ENCODE data around the gene SMIM45.
"Not testable (repeated sequence)": the region's sequence is repeated elsewhere in the genome, so short reads cannot be mapped to it uniquely, and the experiment has no call there.

The SMIM45 gene

DNA sequence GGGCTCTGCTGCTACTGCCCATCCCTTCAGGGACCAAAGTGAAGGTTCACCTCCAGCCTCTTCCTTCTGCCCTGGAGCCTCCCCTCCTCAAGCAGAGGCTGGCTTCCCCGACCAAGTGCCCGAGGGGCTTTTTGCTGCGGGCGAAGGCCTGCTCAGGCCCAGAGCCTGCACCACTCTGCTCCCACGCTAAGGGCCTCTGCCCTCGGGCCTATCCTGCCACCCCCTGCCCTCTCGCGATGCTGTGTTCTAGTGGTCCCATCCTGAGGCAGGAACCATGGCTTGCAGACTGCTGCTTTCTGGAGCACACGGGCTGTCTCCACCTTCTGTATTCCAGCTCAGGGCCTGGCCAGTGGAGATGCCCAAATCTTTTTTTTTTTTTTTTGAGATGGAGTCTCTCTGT is 16.4 kb upstream of the SMIM45 start:
- DNase-seq, result no peak

DNA sequence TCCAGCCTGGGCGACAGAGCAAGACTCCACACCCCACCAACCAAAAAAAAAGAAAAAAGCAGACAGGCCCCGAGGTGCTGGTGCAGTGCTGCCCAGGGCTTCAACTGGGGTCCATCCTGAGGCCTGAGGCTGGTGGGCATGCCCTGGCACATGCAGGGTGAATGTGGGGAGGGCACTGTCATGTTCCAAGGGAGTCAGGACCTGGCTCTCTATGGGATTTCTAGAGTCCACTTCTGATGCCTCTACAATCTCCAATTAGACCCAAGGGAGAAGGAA is 15.1 kb upstream of the SMIM45 start:
- DNase-seq, result no peak

DNA sequence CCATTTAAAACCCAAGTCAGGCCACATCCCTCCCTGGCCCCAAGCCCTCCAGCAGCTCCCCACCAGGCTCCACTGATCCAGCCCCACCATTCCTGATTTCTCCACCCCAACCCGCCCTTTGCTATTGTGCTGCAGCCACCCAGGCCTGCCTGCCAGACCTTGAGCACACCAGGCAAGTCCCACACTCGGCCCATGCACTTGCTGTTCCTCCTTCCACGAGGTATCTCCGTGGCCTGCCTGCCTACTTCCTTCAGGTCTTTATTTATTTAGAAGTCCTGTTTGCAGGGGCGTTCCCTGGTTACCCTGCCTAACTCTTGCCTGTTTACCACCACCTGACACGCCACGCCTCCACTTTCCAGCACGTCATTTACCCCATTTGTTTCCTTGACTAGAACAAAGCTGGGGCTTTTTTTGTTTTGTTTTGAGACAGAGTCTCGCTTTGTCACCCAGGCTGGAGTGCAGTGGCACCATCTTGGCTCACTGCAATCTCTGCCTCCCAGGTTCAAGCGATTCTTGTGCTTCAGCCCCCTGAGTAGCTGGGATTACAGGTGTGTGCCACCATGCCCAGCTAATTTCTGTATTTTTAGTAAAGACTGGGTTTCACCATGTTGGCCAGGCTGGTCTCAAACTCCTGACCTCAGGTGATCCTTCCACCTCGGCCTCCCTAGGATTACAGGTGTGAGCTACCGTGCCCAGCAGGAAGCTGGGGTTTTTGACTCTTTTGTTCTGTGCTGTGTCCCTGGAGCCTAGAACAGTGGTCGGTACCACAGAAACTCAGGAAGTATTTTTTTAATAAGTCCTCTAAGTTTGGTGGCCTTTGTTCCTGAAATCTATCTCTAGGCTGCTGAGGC is 11.7 kb upstream of the SMIM45 start:
- peak; percentile 15 for DNase-seq

DNA sequence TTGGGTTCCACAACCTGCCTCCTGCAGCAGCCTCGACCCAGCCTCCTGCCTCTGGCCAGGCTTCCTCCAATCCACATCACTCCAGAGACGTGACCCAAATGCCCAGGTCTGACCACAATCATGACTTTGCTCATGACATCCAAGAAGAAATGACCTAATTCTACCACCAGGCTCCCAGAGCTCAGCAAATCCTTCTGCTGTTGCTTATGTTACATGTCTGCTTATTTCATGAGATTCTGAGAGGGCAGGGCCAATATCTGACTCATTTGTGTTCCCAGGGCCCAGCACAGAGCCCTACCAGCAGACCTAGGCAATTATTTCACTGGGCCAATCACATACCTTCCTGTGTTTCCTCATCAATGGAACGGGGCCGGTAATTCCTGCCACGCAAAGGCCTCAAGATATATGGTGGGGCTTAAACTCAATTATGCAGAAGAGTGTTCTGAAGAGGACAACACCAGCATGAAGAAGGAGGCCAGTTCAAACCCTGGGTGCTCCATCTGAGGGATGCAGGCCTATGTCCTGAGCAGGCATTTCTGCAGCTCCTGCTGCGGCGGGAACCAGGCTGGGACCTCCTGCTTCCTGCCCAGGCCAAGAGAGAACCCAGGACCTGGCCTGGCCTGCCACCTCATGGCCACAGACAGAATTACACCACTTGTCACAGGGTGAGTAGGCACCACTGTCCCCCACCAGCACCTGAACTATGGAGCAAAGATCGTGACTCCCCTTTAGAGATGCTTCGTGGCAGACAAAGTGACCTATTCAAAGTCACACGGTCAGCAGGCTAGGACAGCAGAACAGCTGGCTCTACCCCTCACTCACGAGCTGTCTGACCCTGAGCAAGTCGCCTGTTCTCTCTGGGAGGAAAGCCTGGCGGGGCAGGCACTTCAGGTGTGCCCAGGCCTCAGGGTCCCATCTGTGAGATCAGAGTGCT is 10.9 kb upstream of the SMIM45 start:
- peak; percentile 70 for DNase-seq

DNA sequence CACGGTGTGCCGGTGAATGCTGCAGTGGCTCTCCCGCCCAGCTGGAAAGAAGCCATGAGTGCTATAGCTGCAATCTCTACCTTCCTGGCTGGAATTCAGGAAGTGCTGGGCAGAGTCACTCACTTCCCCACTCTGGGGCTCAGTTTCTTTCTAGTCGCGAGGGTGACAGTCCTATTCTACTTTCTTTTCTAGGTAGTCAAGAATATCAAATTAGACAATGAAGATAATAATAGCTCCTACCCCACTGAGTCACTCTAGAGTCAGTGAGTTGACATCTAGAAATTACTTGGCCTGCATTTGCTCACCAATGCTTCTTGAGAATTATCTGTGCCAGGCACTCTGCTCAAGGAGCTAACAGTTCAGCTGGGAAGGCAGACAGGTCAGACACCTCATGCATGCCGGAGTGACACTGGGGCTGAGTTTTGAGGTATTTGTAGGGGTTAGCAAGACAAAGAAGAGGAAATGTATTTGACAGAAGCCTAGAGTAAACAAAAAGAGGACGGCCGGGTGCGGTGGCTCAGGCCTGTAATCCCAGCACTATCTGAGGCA is 8.2 kb upstream of the SMIM45 start:
- no peak for DNase-seq

DNA sequence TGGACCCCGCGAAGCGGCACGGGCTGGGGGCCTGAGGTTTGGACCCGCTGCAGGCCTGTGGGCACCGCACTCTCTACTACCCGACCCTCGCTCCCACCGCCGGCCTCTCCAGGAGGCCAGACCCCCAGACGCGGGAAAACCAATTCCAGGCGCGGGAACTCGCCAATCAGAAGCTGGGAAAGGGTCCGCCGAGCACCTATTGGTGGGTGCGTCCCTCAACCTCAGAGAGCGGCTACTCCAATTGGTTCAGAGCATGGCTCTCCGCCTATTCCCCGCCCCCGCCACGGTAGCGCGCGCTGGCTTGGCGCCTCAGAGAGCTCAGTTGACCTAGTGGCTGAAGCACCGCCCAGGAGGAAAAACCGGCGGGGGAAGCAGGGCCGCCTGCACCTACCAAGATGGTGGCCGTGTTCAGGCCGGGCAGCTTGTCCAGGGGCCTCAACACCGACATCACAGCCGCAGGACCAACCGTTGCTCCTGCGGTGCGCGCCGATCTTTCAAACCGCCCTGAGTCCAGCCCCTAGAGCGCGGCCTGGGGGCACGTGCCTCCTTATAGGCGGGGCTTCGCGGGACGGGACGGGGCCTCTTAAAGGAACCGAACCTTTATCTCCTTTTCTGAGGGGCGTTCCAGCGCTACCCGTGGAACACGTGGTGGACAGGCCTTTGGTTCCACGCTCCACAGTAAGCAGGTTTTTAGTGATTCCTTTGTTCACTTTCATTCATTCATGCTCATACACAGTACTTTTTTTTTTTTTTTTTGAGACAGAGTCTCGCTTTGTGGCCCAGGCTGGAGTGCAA is 5.1 kb upstream of the SMIM45 start, which contains the start of gene CENPM:
Gene CENPM, minus strand, starts transcription at position 524 of the 795 bp plus-strand sequence. Its CDS starts 76 bp downstream, at position 448.
- peak; percentile 98 for DNase-seq

DNA sequence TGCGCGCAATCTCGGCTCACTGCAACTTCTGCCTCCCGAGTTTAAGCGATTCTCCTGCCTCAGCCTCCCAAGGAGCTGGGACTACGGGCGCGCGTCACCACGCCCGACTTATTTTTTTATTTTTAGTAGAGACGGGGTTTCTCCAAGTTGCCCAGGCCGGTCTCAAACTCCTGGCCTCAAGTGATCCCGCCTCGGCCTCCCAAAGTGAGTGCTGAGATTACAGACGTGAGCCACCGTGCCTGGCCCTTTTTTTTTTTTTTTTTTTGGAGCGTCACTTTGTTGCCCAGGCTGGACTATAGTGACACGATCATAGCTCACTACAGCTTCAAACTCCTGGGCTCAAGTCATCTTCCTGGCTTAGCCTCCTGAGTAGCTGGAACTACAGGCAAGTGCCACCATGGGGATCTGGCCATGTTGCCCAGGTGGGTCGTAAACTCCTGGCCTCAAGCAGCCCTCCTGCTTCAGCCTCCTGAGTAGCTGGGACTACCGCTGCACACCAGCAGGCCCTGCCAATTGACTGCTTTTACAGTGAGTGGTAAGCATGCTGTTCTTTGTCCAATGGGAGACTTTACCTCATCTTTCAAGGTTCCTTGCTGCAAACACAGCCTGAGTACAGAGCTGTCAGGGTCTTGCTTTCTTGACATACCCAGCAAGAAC is 4.4 kb upstream of the SMIM45 start:
- DNase-seq, result no peak

DNA sequence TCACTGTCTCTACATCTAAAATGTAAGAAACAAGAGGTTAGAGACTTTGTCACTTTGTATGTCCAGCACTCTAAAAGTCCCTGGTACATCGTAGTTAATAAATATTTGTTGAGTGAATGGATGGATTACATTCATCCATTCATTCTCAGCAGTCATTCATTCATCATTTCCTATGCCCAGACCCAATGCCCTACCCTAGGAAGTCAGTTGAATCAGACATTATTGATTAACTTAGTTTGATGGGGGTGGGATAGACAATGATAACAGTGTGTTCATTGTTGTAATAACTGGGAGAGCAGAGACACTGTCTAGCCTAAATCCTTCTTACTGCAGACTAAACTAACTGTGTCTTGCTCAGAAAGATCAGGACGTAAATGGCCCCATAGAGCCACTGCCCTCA is 3.8 kb upstream of the SMIM45 start:
- no peak for DNase-seq

DNA sequence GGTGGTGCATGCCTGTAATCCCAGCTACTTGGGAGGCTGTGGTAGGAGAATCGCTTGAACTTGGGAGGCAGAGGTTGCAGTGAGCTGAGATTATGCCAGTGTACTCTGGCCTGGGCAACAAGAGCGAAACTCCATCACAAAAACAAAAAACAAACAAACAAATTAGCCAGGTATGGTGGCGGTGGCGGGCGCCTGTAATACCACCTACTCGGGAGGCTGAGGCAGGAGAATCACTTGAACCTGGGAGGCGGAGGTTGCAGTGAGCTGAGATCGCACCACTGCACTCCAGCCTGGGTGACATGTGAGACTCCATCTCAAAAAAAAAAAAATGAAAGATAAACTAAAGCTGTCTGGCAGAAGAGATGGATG is 3.0 kb upstream of the SMIM45 start:
- DNase-seq, result not testable (repeated sequence)

DNA sequence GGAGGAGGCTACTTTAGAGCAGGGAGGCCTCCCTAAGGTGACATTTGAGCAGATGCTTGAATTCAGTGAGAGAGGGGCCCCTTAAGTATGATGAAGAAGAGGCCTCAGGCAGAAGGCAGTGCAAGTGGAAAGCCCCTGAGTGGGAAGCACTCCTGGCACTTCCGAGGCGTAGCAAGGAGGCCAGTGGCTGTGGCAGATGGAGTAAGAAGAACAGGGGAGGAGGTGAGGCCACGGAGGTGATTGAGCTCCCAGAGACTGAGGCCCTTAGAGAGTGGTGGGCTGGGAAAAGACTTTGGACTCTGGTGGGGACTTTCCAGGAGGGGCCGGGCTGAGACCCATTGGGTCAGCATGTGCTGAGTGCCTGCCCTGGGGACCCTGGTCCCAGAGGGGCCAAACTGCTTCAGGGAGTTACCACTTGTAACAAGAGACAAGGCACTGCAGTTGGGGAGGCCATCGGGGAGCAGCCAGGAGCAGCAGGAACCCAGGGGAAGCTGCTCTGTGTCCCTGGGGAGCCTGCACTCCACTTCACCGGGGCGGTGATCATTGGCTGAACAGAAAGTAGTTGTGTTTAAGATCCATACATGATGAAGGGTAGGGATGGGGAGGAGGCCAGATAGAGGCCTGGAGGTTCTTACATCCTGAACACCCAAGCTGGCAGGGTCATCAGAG is 2.5 kb upstream of the SMIM45 start:
- no peak for DNase-seq

DNA sequence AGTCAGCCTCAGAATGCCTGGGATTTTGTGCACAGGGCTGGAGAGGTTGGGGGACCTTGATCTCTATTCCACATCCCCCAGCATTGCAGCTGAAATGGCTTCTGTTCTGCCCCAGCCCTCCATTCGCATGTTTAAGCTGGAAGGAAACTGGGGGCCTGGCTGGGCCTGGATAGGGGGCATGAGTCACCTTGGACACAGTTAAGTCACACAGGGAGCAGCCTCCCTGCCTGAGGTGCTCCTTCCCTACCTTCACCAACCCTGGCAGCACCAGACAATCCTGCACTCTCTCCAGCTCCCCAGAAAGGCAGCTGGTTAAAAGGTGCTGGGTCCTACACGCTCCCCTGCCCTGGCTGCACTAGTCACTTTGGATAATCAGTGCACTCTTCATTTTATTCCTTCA is 763 bp downstream of the SMIM45 start:
- no peak for DNase-seq

DNA sequence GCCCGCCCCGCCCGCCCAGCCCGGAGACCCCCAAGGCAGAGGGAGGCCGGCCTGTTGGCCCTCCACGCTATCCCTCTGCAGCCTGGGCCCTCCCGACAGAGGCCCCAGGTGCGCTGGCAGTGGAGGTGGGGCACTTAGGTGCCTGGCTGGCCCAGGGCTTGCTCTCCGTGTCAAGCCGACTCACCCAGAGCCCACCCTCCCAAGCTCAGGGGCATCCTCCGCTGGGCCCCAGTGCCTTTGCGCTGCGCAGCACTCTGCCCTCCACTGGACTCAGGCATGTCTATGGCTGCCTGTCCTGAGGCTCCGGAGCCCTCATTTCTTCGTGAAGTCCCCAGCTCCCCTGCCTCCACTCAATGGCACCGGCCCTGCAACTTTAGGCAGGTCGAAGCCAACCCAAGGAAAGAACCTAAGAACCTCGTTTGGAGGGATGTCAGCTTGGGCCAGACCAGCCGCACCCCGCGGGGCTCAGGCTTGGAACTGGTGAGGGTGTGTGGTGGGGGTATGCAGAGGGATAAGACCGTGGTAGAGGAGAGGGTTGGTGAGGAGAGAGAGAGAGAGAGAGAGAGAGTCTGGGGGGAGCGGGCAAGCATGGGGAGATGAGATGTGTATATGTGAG is 6.1 kb downstream of the SMIM45 start:
- no peak for DNase-seq

DNA sequence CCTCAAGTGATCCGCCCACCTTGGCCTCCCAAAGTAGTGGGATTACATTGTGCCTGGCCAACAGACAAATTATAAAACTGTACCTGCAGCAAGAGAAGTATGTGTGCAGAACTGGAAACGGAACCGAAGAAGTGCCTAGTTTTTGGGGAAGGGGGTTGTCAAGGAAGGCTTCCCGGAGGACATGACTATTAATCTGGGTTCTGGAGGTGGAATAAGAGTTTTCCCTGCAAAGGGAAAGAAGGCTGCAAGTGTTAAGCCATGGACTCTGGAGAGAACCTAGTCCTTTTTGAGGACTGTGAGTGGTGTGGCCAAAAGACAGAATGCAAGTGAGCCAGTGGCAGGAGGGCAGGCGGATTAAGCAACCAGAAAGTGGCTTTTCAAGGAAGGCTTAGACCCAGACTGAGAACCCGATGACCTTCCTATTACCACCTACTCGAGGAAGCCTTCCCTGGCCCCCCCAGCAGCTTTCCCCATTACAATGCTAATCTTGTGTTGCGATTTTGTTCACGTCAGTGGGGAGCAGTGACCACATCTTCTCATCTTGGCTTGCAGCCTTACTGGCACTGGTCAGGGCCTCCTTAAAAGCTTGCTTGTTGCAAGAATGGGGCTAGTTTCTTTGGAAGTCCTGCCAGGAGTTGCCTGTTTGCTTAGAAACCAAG is 11.6 kb downstream of the SMIM45 start:
- DNase-seq, result peak; percentile 50

DNA sequence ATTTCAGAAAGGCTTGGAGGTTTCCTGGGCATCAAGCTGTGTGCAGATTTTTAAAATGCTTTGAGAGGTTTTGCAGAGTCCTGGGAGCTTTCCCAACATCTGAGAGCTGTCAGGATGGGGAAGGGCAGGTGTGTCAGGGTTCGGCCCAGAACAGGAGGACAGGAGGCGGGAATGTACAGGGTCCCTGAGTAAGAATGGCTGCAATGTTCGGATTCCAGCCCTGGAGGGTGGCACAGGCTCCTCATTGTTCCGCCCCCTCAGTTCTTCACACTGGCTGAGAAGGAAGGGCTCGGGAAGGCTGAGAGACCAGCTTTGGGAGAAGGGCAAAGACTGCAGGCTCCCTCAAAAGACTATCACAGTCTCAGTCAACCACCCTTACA is 12.2 kb downstream of the SMIM45 start:
- no peak for DNase-seq

DNA sequence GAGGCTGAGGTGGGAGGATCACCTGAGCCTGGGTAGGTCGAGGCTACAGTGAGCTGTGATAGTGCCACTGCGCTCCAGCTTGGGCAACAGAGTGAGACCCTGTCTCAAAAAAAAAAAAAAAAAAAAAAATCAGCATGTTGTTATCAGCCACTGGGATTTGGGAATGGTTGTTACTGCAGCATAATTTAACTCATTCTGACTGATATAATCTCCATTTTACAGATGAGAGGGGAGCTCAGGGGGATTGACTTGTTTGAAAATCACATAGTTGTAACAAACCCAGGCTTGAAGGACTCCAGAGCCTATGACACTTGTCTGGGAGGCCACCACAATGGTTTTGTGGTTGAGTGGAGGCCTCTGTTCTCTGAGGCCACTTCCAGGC is 14.3 kb downstream of the SMIM45 start:
- no peak for DNase-seq

DNA sequence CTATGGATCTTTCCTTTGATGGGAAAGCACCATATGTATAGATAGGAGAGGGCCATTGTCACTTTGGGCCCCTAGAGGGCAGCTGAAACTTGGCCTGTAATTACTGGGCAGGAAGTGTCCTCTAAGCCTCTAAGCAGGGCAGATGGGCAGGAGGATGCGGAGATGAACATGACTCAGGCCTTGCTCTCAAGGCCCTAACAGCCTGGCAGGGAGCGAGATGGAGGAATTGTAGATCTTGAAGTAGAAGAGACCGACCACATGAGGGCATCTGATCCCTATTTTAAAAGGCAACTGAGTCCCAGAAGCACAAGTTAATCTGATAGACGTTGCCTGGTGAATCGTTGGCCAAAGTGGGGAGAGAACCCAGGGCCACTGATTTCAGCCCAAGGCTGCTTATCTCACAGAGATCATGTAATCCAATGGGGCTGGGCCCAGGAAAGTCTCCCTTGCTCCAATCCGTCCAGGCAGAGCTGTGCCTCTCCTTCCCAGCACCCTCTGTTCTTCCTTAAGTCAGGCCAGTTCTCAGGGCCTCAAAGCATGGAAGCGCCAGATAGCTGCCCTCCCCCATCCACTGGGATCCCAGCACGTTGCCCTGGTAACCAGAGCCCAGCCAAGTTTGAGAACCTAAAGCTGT is 14.8 kb downstream of the SMIM45 start:
- peak; percentile 84 for DNase-seq

DNA sequence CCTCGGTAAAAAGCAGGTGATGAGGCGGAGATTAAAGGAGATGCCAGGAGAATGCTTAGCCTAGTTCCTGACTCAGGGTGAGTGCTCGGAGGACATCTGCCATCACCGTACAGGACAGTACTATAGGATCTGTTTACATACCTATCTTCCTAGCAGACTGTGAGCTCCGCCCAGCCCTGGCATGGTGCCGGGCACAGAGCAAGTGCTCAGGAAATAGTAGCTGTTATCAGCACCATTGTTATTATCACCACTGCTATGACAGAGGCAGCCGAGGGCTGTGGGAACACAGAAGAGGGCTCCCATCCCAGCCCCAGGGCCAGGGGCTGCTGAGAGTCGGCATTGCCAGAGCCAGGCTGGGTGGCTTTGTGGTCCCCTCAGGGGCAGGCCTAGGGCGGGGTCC is 16.7 kb downstream of the SMIM45 start:
- no peak for DNase-seq

DNA sequence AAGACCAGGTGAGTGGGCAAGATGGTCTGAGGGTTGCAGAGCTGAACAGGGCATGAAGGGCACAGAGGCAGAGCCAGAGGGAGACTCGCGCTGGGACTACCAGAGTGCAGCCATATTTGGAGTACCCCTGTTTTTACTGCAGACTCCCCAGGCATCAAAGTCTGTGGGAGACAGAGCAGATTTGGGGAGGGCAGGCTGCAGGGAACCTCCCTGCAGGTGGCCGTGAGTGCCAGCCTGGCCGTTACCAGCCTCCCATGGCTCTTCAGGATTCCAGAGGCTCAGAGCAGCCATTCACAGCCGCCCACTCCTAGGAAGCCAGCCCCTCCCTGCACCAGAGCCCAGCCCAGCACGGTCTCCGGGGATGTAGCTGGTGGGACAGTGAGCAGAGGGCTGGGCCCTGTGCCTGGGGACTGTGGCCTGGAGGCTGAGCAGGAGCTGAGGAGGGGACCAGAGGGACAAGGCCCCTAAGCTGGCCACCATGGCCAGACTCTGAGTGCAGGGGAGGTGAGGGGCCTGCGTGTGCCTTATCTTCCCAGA is 17.2 kb downstream of the SMIM45 start, which contains the start of gene SEPTIN3:
Gene SEPTIN3, plus strand, starts transcription at position 334 of the 537 bp plus-strand sequence. CDS start 2,050 bp downstream, outside the sequence.
- DNase-seq, result no peak

DNA sequence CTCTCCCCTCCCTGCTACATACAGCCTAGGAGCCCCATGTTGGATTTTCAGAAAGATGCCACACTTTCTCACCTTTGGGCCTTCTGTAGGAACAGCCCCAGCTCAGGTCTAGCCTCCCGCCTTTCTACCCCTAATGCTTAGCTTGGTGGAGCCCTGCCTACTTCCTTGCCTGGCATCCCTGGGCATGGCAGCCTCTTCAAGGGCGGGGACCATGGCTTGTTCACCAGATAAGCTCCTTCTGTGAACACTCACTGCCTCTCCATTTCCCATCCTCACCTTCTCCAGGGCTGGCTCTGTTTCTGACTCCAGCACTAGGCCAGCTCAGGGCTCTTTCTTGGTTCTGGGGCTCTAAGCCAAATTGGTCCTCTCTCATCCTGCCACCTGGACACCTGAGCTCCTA is 18.7 kb downstream of the SMIM45 start:
- DNase-seq, result no peak

DNA sequence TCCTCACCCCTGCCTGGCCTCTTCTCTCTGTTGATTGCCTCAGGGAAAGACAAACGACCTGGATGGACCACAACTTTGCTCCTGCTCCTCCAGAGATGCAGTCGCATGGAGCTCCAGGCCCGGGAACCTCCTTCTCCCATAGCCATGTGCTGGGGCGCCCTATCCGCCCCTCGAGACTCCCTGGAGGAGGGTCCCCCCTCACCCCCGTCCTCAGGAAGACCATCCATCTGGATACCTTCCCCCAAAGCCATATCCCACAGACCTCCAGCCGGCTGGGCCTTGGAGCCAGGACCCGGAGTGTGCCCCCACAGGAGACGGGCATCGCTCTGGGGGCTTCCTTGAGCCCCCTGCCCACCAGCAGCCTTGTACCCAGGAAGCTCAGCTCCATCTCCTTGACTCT is 19.5 kb downstream of the SMIM45 start:
- DNase-seq, result no peak

Data from NCI-H82 (cell line).